Measurements from ENCODE around the gene SMARCA1. TPM values are rescaled to one million over a fixed set of nuclear protein-coding genes. Genes with fewer than 3 reads are reported as not detected.

Gene SMARCA1
- total and polyA plus RNA-seq, 3 experiments from 2014 or later: 0.11 to 0.38 TPM; not detected in 1

DNA sequence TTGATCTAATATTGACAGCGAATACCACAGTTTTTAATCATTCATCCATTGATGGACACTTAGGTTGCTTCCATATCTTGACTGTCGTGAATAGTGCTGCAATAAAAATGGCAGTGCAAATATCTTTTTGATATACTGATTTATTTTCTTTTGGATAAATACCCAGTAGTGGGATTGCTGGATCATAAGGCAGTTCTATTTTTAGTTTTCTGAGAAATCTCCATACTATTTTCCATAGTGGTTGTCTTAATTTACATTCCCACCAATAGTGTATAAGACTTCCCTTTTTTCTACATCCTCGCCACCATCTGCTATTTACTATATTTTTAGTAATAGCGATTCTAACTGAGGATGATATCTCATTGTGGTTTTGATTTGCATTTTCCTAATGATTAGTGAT is 100.1 kb downstream of the SMARCA1 start:
- no peaks in the 10 kb centered on the region for H3K36me3 Mint-ChIP-seq
- H3K4me3 ChIP-seq (ENCODE audit: low read length): no peak overlapping the region
- H3K27ac Mint-ChIP-seq: no peak overlapping the region
- H3K36me3 ChIP-seq (ENCODE audit: insufficient read depth, low read length): no peaks in the 10 kb centered on the region
- H3K4me3 Mint-ChIP-seq: no peak overlapping the region
- no peak for DNase-seq
- H3K4me1 Mint-ChIP-seq: no peaks in the 10 kb centered on the region
- CTCF ChIA-PET: no interaction called here
- POLR2A ChIA-PET: no interaction called here
- no peaks in the 10 kb centered on the region for H3K27me3 ChIP-seq (ENCODE audit: insufficient read depth, low read length, poor library complexity, severe bottlenecking)
- peaks cover 4 to 10% of the 10 kb centered on the region in 2 donors for H3K27me3 Mint-ChIP-seq
- H3K9me3 ChIP-seq (ENCODE audit: low read length): no peaks in the 10 kb centered on the region
- H3K4me1 ChIP-seq (ENCODE audit: insufficient read depth, low read length): no peaks in the 10 kb centered on the region
- no peak overlapping the region for H3K27ac ChIP-seq (ENCODE audit: low read depth, low read length)
- H3K9me3 Mint-ChIP-seq: peaks cover 0 to 11% (median 4%) of the 10 kb centered on the region in 5 donors

DNA sequence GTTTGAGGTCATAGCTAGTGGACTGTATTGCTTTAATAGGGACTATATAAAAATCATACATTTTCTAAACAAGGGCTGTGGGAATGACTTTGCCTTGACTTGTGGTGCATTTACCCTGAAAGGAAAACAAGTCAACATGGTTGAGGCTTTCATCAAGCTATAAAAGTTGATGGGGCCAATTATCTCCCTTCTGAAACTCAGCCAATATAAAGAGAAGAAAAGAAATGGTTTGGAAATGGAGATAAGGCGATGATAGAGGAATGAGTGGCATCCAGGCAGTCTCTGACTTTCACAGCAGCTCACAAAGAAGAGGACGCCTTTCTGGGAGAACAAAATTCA is 118.7 kb downstream of the SMARCA1 start:
- Mint-ChIP-seq H3K4me3 (no peak overlapping the region), H3K36me3 (peaks cover 0 to 5% (median 0%) of the 10 kb centered on the region in 3 donors), H3K9me3 (peaks cover 0 to 4% (median 2%) of the 10 kb centered on the region in 5 donors), H3K27ac (no peak overlapping the region), H3K4me1 (no peaks in the 10 kb centered on the region), H3K27me3 (peaks cover 0 to 10% of the 10 kb centered on the region in 2 donors)
- no peaks in the 10 kb centered on the region for H3K36me3 ChIP-seq (ENCODE audit: insufficient read depth, low read length)
- no peaks in the 10 kb centered on the region for H3K4me1 ChIP-seq (ENCODE audit: insufficient read depth, low read length)
- H3K4me3 ChIP-seq (ENCODE audit: low read length): no peak overlapping the region
- ChIA-PET POLR2A (no interaction called here), CTCF (no interaction called here)
- no peak for DNase-seq
- H3K27ac ChIP-seq (ENCODE audit: low read depth, low read length): no peak overlapping the region
- H3K9me3 ChIP-seq (ENCODE audit: low read length): no peaks in the 10 kb centered on the region
- no peaks in the 10 kb centered on the region for H3K27me3 ChIP-seq (ENCODE audit: insufficient read depth, low read length, poor library complexity, severe bottlenecking)

DNA sequence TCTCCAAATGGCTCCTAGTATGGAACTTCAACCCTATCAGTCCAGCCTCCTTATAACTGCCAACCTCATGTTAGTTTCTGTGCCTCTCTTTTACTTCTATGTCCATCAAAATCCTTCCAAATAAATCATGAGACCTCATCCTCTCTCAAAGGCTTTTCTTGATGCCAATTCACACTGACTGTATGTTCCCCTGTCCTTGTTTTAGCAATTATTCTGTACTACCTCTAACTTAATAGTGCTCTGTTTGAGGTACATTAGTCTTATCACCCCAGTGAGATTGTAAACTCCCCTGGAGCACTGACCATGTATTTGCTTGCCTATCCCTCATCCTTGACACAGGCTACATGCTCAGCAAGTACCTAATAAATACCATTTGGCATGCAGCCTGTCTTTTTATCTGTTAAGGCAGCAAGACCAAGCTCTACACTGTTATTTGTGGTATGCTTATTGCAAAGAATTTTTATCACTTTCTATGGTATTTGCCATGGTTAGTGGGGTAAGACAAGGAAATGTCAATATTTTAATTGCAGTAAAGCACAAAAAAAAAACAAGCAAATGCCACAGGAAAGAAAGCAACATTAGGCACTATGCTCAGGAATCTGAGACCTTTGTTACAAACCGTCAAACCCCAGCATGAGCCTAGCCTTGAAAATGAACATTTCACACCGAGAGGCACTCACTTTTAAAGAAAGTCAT is 119.2 kb downstream of the SMARCA1 start:
- Mint-ChIP-seq H3K4me1 (no peaks in the 10 kb centered on the region), H3K27me3 (peaks cover 0 to 10% of the 10 kb centered on the region in 2 donors), H3K4me3 (no peak overlapping the region), H3K9me3 (peaks cover 0 to 4% (median 2%) of the 10 kb centered on the region in 5 donors), H3K27ac (no peak overlapping the region), H3K36me3 (peaks cover 0 to 5% (median 0%) of the 10 kb centered on the region in 3 donors)
- Histone ChIP-seq H3K27me3 (ENCODE audit: insufficient read depth, low read length, poor library complexity, severe bottlenecking) (no peaks in the 10 kb centered on the region), H3K4me3 (ENCODE audit: low read length) (no peak overlapping the region), H3K4me1 (ENCODE audit: insufficient read depth, low read length) (no peaks in the 10 kb centered on the region), H3K36me3 (ENCODE audit: insufficient read depth, low read length) (no peaks in the 10 kb centered on the region), H3K9me3 (ENCODE audit: low read length) (no peaks in the 10 kb centered on the region), H3K27ac (ENCODE audit: low read depth, low read length) (no peak overlapping the region)
- DNase-seq: no peak
- ChIA-PET CTCF (no interaction called here), POLR2A (no interaction called here)

Other genes with a start within 250 kb of the SMARCA1 start
- gene OCRL, start 16.8 kb upstream of the SMARCA1 start, total RNA-seq: 1 to 10 TPM; 1.7 to 1.9 TPM
- 0.31 TPM for gene OCRL, start 16.8 kb upstream of the SMARCA1 start, polyA plus RNA-seq
- gene APLN, start 131.5 kb upstream of the SMARCA1 start, total RNA-seq: under 1 TPM; 0.11 TPM
- gene APLN, start 131.5 kb upstream of the SMARCA1 start, polyA plus RNA-seq: not detected
- gene XPNPEP2, start 215.5 kb upstream of the SMARCA1 start, total RNA-seq: under 1 TPM; 0.28 to 0.29 TPM
- gene XPNPEP2, start 215.5 kb upstream of the SMARCA1 start, polyA plus RNA-seq: 1.2 TPM